Measurements from ENCODE around the gene SMARCD3. TPM values are rescaled to one million over a fixed set of nuclear protein-coding genes. Genes with fewer than 3 reads are reported as not detected.

Gene SMARCD3
- total and polyA plus RNA-seq, 9 of the 15 experiments (the other 6 are each of a cell fraction or from before 2014, with no cell fraction given): 0.43 to 3.6 (median 2.6) TPM

DNA sequence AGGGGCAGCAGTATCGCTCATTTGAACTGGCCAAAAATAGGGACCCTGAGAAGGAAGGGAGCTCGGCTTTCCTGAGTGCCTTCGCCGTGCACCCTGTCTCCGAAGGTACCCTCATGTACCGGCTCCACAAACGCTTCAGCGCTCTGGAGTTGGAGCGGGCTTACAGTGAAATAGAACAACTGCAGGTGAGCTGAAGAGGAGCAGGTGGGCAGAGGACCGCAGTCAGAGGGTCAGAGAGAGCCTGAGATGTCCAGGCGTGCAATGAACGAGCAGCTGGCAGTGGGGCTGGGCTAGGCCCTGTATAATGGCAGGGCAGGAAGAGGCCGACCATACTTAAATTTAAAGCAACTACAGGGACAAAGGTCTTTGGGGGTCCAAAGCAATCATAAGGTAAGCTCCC lies 12.1 kb downstream of the SMARCD3 start (continued):
- TF ChIP-seq FUS (optimal IDR thresholded peaks at IDR 0.05; ENCODE audit: low read depth, low read length) (no peak), SETDB1 (IDR thresholded peaks at IDR 0.05; ENCODE audit: low read length) (no peak)

DNA sequence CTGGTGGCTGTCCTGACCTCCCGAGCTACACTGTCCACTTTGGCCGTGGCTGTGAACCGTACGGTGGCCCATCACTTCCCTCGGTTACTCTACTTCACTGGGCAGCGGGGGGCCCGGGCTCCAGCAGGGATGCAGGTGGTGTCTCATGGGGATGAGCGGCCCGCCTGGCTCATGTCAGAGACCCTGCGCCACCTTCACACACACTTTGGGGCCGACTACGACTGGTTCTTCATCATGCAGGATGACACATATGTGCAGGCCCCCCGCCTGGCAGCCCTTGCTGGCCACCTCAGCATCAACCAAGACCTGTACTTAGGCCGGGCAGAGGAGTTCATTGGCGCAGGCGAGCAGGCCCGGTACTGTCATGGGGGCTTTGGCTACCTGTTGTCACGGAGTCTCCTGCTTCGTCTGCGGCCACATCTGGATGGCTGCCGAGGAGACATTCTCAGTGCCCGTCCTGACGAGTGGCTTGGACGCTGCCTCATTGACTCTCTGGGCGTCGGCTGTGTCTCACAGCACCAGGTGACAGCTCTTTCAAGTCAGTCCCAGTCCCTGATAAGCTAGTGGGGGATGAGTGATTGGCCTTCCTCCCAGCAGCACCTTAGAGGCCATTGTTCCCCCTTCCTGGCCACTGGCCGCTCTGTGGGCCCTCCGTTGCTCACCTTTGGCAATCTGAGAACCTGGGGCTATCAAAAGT lies 13.3 kb downstream of the SMARCD3 start:
- FAIRE-seq (no peak), ATAC-seq (no peak), DNase-seq (ENCODE audit: extremely low read depth in 1 of 4, low spot score in 3 of 4) (no peak)
- ChIA-PET CTCF (ENCODE audit: low intra/inter-chr PET ratio) (no interaction called here), POLR2A (interaction anchor here (2.8 to 3.3 kb wide), 3 partner anchors 8 to 23 kb away, joined by 12 to 34 read pairs (median 13); partner anchors contain the start of gene H2BK1)
- H3K9me1 ChIP-seq (ENCODE audit: control insufficient read depth, insufficient read depth, low read length): peaks cover 4% of the 10 kb centered on the region
- peaks cover 46% of the 10 kb centered on the region for H4K20me1 ChIP-seq (replicated peaks; ENCODE audit: control insufficient read depth, insufficient read depth, low read length)
- H3K36me3 ChIP-seq (ENCODE audit: control insufficient read depth, insufficient read depth, low read length): peaks cover 42% of the 10 kb centered on the region; the same call in 2 of the 3 replicates
- TF ChIP-seq POLR2G (IDR thresholded peaks at IDR 0.05; ENCODE audit: low read depth, low read length) (peak; percentile 44; the same call in 1 of the 2 replicates), ZEB2 (IDR thresholded peaks at IDR 0.05) (no peak), RBFOX2 (IDR thresholded peaks at IDR 0.05; ENCODE audit: low read depth, low read length) (peak; percentile 56)
- no peak overlapping the region for H3K4me2 ChIP-seq (ENCODE audit: insufficient read depth, low read length)
- in situ Hi-C loops (cut with MboI) (no loop called here), intact Hi-C loops (cut with micrococcal nuclease) (no loop called here)
- no peak overlapping the region for H2AFZ ChIP-seq (ENCODE audit: low read depth, low read length)
- no peaks in the 10 kb centered on the region for H3K9me3 ChIP-seq (replicated peaks; ENCODE audit: control insufficient read depth, insufficient read depth, low read depth, low read length)
- H3K79me2 ChIP-seq (ENCODE audit: control insufficient read depth, insufficient read depth, low read length): peaks cover 27% of the 10 kb centered on the region
- H3K4me1 ChIP-seq (replicated peaks in 1 of 2; ENCODE audit: control insufficient read depth in 2 of 2, insufficient read depth in 2 of 2, low read length in 2 of 2): peaks cover 14 to 47% of the 10 kb centered on the region in 2 experiments; a peak in 4 of 5 replicates
- H3K27ac ChIP-seq (ENCODE audit: extremely low read depth, low read depth, low read length): no peak overlapping the region
- BruUV-seq (replicated peaks): no TSS peak
- peak overlapping the region in 1 of 2 experiments; percentile 49; a peak in 2 of 4 replicates for H3K9ac ChIP-seq (ENCODE audit: insufficient read depth in 1 of 2, low read depth in 2 of 2, low read length in 2 of 2)
- no peak overlapping the region for H3K4me3 ChIP-seq
- 95% methylated on average over 28 of the region's 28 CpGs for WGBS (ENCODE audit: insufficient coverage, low coverage, missing lambda C conversion rate)
- H3K27me3 ChIP-seq (ENCODE audit: control insufficient read depth in 2 of 2, insufficient read depth in 2 of 2, low read length in 2 of 2): no peaks in the 10 kb centered on the region

Data from K562 (cell line).